D721Med (cell line): ENCODE data around the gene DEFB125.
"Not testable (repeated sequence)": the region's sequence is repeated elsewhere in the genome, so short reads cannot be mapped to it uniquely, and the experiment has no call there.

ENCODE experiments used
- DNase-seq: peaks from one replicate; pipeline ENCODE4 v3.0.0; 2011; ENCODE audit warnings: low spot score; ENCODE audit not compliant: insufficient read length
- FAIRE-seq: peaks from 2 replicates; lab custom pipeline; 2011; peaks lifted over from hg19 to GRCh38; lab: Jason Lieb, UNC
- CTCF ChIP-seq: IDR thresholded peaks from 2 replicates; pipeline ENCODE4 v1.5.1; 2012; ENCODE audit warnings: mild to moderate bottlenecking, control low read depth; ENCODE audit not compliant: insufficient read depth; ENCODE audit errors: missing control alignments

Gene DEFB125

GRCh38 chr20:64766-65322, 22.6 kb upstream of the DEFB125 start:
- TF ChIP-seq CTCF: no peak
- DNase-seq: no peak

GRCh38 chr20:77231-77630, 10.2 kb upstream of the DEFB125 start:
- no peak for DNase-seq
- no peak for TF ChIP-seq CTCF
- no peak for FAIRE-seq

More at GRCh38 chr20:64766-65322, 22.6 kb upstream of the DEFB125 start:
- no peak for FAIRE-seq

GRCh38 chr20:78338-78737, 9.1 kb upstream of the DEFB125 start:
- DNase-seq: no peak
- no peak for TF ChIP-seq CTCF
- no peak for FAIRE-seq

GRCh38 chr20:79565-79964, 7.9 kb upstream of the DEFB125 start:
- TF ChIP-seq CTCF: no peak

GRCh38 chr20:90651-91050, 3.2 kb downstream of the DEFB125 start:
- no peak for FAIRE-seq
- no peak for TF ChIP-seq CTCF
- DNase-seq: no peak

More at GRCh38 chr20:79565-79964, 7.9 kb upstream of the DEFB125 start:
- FAIRE-seq (no peak), DNase-seq (no peak)

GRCh38 chr20:93641-94040, 6.2 kb downstream of the DEFB125 start:
- DNase-seq: no peak
- FAIRE-seq: no peak
- no peak for TF ChIP-seq CTCF

- FAIRE-seq (no peak), DNase-seq (no peak)
- TF ChIP-seq CTCF: no peak
Measured at GRCh38 chr20:95215-95614, 7.7 kb downstream of the DEFB125 start.

GRCh38 chr20:97691-98090, 10.2 kb downstream of the DEFB125 start:
- not testable (repeated sequence) for FAIRE-seq, DNase-seq
